Glomerular visceral epithelial cell (primary cell): ENCODE data around the gene GFER.
"Not testable (repeated sequence)": the region's sequence is repeated elsewhere in the genome, so short reads cannot be mapped to it uniquely, and the experiment has no call there.

Experiments used
- DNase-seq: peaks from one replicate; pipeline ENCODE4 v3.0.0-alpha.2; 2016; ENCODE audit errors: extremely low spot score

GFER gene

GRCh38 chr16:2026461-2027023, 42.5 kb downstream of the GFER start, which contains the start of gene NHERF2:
Gene NHERF2, plus strand, starts transcription at chr16:2026902. Its CDS starts 104 bp downstream, at chr16:2027006.
- DNase-seq: peak; percentile 34

GRCh38 chr16:2027024-2028010, 43.3 kb downstream of the GFER start:
- DNase-seq: peak; percentile 47

- DNase-seq: no peak
These were observed 44.2 kb downstream of the GFER start for GRCh38 chr16:2028146-2028545.

DNA sequence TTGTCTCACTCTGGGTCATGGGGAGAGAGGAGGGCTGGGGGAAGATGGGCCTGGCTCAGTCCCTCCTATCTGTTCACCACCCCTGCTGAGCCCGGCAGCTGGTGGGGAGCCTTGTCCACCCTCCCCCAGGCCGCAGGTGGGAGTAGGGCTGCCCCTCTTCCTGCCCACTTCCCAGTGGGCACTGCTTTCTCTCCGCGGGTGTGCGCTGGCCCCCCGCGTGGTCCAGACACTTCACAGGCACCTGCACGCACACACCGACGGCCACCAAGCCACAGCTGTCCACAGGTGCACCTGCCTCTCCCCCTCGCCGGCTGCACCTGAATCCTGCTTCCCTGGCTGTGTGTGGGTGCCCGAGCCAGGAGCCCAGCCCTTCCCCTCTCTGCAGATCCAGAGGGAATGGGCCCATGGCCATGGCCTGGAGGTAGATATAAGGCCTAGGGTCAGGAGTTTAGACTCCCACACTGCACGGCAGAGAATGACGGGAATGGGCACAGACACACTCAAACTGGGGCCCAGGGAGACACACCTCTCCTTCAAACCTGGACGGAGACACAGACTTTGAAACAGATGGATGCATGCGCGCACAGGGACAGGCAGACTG, 44.7 kb downstream of the GFER start:
- DNase-seq: no peak

- no peak for DNase-seq
These were observed 45.4 kb downstream of the GFER start for GRCh38 chr16:2029350-2029749.

DNA sequence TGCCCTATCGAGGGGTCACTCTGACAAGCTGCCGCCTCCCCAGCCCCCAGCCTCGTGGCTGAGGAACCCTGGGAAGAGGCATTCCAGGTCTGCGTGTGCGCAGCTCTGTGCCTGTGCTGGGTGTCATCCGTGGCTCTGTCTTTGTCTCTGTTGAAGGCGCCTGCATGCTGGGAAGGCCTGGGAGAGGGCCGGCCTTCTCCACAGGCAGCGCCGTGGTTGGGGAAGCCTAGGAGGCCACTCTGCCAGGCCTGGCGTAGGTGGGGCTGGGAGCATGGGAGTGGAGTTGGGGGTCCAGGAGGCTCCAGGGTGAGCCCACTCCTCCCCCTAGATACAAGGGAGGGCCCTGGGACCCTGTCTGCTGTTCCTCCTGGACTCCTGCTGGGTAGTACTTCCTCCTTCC, 46.0 kb downstream of the GFER start:
- DNase-seq: no peak

DNA sequence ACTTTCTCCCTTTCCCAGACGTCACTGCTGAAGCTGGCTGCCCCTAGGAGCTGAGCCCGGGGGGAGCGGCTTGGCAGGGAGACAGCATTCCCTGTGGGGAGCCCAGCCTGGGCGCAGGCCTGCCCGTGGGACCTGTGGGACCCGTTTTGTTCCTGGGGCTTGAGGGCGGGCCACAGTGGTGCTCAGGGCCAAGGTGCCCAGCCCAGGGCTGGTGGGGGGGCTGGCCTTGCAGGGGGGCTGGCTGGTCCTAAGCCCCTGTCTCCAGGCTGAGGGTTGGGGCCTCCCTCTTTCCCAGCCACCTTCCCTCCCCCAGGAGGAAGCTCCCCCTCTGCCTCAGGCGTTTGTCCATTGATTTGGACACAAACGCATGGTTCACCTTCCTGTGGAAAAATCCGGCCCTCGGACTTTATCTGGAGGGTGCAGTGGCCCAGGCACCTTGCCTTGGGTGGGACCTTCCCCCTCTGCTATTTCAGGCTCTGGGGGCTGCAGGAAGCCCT, 47.1 kb downstream of the GFER start:
- DNase-seq: no peak

DNA sequence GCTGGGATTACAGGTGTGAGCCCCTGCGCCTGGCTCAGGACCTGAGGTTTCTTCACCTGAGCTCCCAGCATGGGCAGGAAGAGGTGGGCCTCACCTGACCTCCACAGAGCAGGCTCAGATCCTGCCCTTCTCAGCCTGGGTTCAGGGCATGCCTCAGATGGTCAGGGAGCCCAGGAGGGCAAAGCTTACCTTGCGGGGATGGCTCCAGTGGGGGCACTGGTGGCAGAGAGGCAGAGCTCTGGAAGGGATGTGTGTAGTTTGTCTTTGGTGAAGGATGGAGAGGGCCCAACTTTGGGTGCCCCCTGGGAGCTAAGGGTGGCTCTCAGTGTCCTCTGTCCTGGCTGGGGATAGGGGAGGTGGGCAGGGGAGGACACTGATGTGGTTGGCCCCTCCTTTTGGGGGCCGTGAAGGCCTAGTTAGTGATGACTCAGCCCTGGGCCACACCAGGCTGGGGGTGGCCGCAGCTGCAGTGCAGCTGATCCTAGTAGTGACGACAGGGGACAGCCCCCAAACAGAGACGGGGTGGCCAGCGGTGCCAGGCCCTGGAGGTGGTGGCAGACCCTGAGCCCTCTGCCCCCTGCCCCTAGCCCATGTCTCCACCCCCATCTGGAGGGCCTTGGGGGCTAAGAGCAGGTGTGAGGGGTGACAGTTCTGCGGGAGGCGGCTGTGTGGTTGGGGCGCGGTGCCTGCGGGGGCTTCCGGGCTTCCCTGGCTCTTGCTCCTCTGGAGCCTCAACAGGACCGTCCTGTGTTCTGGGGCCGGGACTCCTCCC, 48.5 kb downstream of the GFER start:
- DNase-seq: no peak

GRCh38 chr16:2033057-2033908, 49.3 kb downstream of the GFER start:
- peak; percentile 40 for DNase-seq

DNA sequence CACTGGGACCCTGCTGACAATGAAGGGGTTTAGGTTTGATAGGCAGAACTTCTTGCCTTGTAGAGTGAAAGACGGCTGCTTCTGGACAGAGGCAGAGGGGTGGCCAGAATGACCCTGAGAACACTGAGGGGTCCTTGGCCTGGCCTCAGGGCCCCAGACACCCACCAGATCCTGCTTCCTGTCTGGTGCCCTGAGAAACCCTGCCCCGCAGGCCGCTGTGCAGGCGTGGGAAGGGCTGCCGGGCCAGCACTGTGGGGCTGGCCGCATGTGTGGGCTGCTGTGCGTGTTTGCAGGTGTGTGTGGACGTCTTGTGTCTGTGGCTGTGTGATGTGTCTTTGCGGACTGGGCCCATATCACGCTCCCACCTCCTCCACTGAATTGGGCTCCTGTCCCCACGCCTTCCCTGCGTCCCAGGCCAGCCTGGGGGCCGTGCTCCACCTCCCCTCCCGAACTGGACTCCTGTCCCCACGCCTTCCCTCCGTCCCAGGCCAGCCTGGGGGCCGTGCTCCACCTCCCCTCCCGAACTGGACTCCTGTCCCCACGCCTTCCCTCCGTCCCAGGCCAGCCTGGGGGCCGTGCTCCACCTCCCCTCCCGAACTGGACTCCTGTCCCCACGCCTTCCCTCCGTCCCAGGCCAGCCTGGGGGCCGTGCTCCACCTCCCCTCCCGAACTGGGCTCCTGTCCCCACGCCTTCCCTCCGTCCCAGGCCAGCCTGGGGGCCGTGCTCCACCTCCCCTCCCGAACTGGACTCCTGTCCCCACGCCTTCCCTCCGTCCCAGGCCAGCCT, 50.1 kb downstream of the GFER start:
- not testable (repeated sequence) for DNase-seq

DNA sequence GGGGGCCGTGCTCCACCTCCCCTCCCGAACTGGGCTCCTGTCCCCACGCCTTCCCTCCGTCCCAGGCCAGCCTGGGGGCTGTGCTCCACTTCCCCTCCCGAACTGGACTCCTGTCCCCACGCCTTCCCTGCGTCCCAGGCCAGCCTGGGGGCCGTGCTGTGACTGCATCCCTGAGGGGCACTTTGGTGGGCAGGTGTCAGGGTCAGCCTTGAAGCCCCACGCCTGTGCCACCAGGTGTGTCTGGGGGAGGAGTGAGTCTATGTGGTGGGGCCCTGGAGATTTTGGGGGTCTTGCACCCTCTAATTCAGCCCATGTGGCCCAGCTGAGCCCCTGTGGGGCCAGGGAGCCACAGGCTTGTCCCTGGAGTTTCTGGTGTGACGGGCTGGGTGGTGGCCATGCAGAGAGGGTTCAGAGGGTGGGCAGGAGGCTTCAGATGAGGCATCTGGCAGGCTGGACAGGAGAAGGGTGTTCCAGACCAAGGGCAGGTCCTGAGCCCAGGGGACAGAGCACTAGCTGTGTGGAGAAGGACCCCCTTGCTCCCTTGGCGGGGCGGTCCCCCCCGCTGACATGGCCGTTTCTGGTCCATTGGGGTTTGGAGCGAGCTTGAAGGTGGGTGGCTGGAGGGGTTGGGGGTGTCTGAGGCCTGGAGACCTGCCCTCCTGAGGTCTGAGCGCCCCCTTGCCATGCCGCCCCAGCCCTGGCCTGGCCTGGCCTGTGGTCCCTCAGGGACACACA, 50.9 kb downstream of the GFER start:
- no peak for DNase-seq

DNA sequence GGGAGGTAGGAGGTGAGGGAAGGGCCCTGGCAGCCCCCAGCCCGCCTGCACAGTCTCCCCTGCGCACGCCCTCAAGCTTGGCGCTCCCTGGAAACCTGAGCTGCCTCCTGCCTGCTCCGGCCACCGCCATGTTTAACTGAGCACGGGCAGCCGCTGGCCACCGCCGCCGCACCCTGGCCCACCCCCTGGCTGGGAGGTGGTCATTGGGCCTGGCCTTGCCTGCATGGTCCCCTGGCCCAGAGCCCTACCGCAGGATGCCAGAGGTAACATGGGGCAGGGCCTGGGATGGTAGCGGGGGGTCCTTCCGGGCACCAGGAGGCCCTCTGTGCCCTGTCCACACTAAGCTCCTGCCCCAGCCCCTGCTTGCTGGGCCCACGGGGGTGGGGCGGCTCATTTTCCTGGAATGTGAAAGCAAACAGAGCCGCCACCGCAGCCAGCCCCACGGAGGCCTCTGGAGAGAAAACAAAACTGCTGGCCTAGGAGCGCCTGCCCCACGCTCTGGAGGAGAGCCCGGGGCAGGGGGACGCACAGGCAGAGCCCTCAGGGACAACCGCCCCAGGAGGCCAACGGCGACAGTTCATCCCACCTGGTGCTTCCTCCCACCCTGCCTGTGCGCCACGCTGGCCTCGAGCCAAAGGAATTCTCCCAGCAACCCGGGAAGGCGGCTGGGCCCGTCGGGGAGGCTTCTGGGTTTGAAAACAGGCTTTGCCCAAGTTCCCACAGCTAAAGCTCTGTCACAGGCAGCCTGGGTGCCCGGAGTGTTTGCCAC, 51.6 kb downstream of the GFER start:
- peak; percentile 80 for DNase-seq

DNA sequence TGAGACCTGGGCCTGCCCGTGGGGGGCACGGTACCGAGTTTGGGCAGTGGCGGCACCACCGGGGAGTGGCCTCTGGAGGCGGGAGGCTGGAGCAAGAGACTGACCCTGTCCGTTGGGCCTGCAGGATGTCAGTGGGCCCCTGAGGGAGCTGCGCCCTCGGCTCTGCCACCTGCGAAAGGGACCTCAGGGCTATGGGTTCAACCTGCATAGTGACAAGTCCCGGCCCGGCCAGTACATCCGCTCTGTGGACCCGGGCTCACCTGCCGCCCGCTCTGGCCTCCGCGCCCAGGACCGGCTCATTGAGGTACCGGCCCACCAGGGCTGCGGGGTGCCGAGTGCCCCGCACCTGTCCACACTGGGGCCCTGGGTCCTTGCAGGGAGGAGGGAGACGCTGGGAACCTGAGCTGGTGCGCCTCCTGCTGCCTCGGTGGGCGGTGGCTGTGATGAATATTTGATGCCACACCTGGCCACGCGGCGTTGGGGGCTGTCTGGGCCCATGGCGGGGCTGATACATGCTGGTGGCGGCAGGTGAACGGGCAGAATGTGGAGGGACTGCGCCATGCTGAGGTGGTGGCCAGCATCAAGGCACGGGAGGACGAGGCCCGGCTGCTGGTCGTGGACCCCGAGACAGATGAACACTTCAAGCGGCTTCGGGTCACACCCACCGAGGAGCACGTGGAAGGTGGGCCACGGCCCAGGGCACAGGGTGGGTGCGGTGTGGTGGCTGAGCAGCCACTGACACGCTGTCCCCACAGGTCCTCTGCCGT, 52.4 kb downstream of the GFER start:
- no peak for DNase-seq

- DNase-seq: no peak
These were observed 53.1 kb downstream of the GFER start for GRCh38 chr16:2037115-2037514.
